HS-27A (cell line): Measurements from ENCODE around the gene PIAS1.
"Not testable (repeated sequence)": the region's sequence is repeated elsewhere in the genome, so short reads cannot be mapped to it uniquely, and the experiment has no call there.

Experiments
- DNase-seq: peaks from one replicate; pipeline ENCODE4 v3.0.0-alpha.2; 2012; ENCODE audit warnings: low read depth, missing footprints

Gene PIAS1

GRCh38 chr15:68204361-68204760 lies 150.2 kb downstream of the PIAS1 start:
- no peak for DNase-seq

- DNase-seq = no peak
Measured at GRCh38 chr15:68204776-68205557, 150.9 kb downstream of the PIAS1 start, which contains the start of gene CALML4. CALML4 (minus strand) TSS chr15:68205332; CDS start chr15:68205247, 85 bp downstream.

- no peak for DNase-seq
Measured at GRCh38 chr15:68205558-68205944, 151.4 kb downstream of the PIAS1 start.

- no peak for DNase-seq
Measured at GRCh38 chr15:68205954-68206539, 151.9 kb downstream of the PIAS1 start.

GRCh38 chr15:68206711-68207151 lies 152.6 kb downstream of the PIAS1 start:
- DNase-seq = no peak

- no peak for DNase-seq
Measured at GRCh38 chr15:68207176-68207935, 153.2 kb downstream of the PIAS1 start.

- DNase-seq = no peak
Measured at GRCh38 chr15:68208136-68208535, 154.0 kb downstream of the PIAS1 start.

GRCh38 chr15:68208636-68209240 lies 154.6 kb downstream of the PIAS1 start:
- no peak for DNase-seq

- DNase-seq = no peak
Measured at GRCh38 chr15:68209272-68209671, 155.2 kb downstream of the PIAS1 start.

GRCh38 chr15:68209735-68210408 lies 155.8 kb downstream of the PIAS1 start:
- DNase-seq = no peak

- DNase-seq = no peak
Measured at GRCh38 chr15:68210409-68210756, 156.3 kb downstream of the PIAS1 start.

- no peak for DNase-seq
Measured at GRCh38 chr15:68210821-68211655, 156.9 kb downstream of the PIAS1 start.

- no peak for DNase-seq
Measured at GRCh38 chr15:68211656-68212320, 157.7 kb downstream of the PIAS1 start.

GRCh38 chr15:68213491-68213845 lies 159.4 kb downstream of the PIAS1 start:
- DNase-seq = not testable (repeated sequence)

GRCh38 chr15:68213991-68214837 lies 160.1 kb downstream of the PIAS1 start:
- no peak for DNase-seq

- no peak for DNase-seq
Measured at GRCh38 chr15:68214838-68215254, 160.7 kb downstream of the PIAS1 start.

GRCh38 chr15:68217341-68217740 lies 163.2 kb downstream of the PIAS1 start:
- DNase-seq = no peak

GRCh38 chr15:68218331-68218730 lies 164.2 kb downstream of the PIAS1 start:
- DNase-seq = no peak
